Measurements from ENCODE around the gene IL25.
"Not testable (repeated sequence)": the region's sequence is repeated elsewhere in the genome, so short reads cannot be mapped to it uniquely, and the experiment has no call there.

The IL25 gene

GRCh38 chr14:23376482-23377197 lies 4.0 kb downstream of the IL25 start, which contains the start of gene CMTM5:
Gene CMTM5, plus strand, starts transcription at chr14:23377046. Its CDS starts 206 bp downstream, at chr14:23377252.
- FAIRE-seq: no peak

- no peak for FAIRE-seq
Measured at GRCh38 chr14:23377198-23377550, 4.6 kb downstream of the IL25 start.

- no peak for FAIRE-seq
Measured at GRCh38 chr14:23377573-23378563, 5.3 kb downstream of the IL25 start.

- no peak for FAIRE-seq
Measured at GRCh38 chr14:23378612-23379220, 6.1 kb downstream of the IL25 start.

- no peak for FAIRE-seq
Measured at GRCh38 chr14:23379366-23380196, 7.0 kb downstream of the IL25 start.

- no peak for FAIRE-seq
Measured at GRCh38 chr14:23380197-23380914, 7.7 kb downstream of the IL25 start.

GRCh38 chr14:23380976-23381375 lies 8.4 kb downstream of the IL25 start:
- no peak for FAIRE-seq

GRCh38 chr14:23381871-23382270 lies 9.3 kb downstream of the IL25 start:
- no peak for FAIRE-seq

GRCh38 chr14:23382276-23382675 lies 9.7 kb downstream of the IL25 start:
- FAIRE-seq: no peak

- FAIRE-seq: no peak
Measured at GRCh38 chr14:23382731-23383440, 10.3 kb downstream of the IL25 start.

- FAIRE-seq: no peak
Measured at GRCh38 chr14:23384364-23385080, 11.9 kb downstream of the IL25 start.

GRCh38 chr14:23385244-23385641 lies 12.6 kb downstream of the IL25 start:
- FAIRE-seq: no peak

- FAIRE-seq: no peak
Measured at GRCh38 chr14:23385642-23386265, 13.1 kb downstream of the IL25 start.

- FAIRE-seq: not testable (repeated sequence)
Measured at GRCh38 chr14:23386266-23386657, 13.7 kb downstream of the IL25 start.

GRCh38 chr14:23386999-23387398 lies 14.4 kb downstream of the IL25 start:
- FAIRE-seq: no peak

GRCh38 chr14:23387916-23388882 lies 15.6 kb downstream of the IL25 start:
- no peak for FAIRE-seq

GRCh38 chr14:23388996-23389395 lies 16.4 kb downstream of the IL25 start:
- FAIRE-seq: no peak

- FAIRE-seq: no peak
Measured at GRCh38 chr14:23389396-23389795, 16.8 kb downstream of the IL25 start.

- not testable (repeated sequence) for FAIRE-seq
Measured at GRCh38 chr14:23389871-23390270, 17.3 kb downstream of the IL25 start.
